ENCODE data around the gene ATF6. TPM values are rescaled to one million over a fixed set of nuclear protein-coding genes. Genes with fewer than 3 reads are reported as not detected.
"Not testable (repeated sequence)": the region's sequence is repeated elsewhere in the genome, so short reads cannot be mapped to it uniquely, and the experiment has no call there.

The ATF6 gene
- total RNA-seq, 2 donors from 2014 or later: 27.9 to 32.3 TPM

- DNase-seq (ENCODE audit: low spot score): no peak
- intact Hi-C loops (cut with DNase I): no loop called here
Measured at GRCh38 chr1:161731241-161731640, 34.9 kb upstream of the ATF6 start.

DNA sequence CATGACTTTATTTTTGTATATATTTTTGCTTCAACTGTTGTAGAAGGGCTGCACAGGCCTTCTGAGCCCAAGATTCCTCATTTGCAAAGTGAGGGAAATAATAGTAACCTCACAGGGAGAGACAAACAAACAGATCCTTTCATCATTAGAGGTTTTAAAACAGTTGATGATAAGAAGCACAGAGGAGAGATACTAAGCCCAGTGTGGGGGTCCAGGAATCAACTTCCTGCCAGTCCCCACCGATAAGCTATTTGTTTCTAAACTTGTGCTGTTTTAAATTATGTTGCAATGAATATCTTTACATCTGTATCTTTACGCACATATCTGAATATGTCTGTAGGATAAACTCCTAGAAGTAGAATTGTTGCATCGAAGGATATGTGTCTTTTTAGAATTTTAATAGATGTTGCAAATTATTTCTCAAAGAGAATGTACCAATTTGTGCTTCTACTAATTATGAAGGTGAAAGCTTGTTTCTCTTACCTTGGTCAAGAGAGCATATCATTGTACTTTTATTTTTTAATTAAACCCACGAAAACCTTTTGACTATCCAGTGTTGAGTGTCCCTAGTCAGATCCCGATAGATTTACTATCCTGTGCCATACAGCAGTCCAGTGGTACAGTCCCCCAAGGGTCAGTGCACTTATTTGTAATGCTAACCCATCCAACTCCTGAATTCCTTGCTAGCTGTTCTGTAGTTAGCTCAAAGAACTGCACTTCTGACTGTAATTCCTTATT lies 34.0 kb upstream of the ATF6 start:
- intact Hi-C loops (cut with DNase I): no loop called here

GRCh38 chr1:161733526-161733925 lies 32.6 kb upstream of the ATF6 start:
- no peak for DNase-seq (ENCODE audit: low spot score)
- intact Hi-C loops (cut with DNase I): no loop called here

More for the DNA sequence above, 34.0 kb upstream of the ATF6 start:
- no peak for DNase-seq (ENCODE audit: low spot score)

DNA sequence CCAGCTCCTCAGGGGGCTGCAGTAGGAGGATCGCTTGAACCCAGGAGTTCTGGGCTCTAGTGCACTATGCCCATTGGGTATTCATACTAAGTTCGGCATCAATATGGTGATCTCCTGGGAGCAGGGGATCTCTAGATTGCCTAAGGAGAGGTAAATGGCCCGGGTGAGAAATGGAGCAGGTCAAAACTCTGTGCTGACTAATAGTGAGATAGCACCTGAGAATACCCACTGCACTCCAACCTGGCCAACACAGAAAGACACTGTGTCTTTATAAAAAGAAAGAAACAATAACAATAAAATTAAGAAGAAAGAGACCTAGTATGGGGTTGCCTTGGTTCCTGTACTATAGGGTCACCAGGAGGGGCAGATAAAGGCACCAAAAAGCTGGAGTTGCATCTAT lies 30.3 kb upstream of the ATF6 start:
- intact Hi-C loops (cut with DNase I): loop anchor here in 1 of 2 donors (5.0 kb wide), 1 partner anchor 249 kb away; no protein-coding TSS in a partner anchor

DNA sequence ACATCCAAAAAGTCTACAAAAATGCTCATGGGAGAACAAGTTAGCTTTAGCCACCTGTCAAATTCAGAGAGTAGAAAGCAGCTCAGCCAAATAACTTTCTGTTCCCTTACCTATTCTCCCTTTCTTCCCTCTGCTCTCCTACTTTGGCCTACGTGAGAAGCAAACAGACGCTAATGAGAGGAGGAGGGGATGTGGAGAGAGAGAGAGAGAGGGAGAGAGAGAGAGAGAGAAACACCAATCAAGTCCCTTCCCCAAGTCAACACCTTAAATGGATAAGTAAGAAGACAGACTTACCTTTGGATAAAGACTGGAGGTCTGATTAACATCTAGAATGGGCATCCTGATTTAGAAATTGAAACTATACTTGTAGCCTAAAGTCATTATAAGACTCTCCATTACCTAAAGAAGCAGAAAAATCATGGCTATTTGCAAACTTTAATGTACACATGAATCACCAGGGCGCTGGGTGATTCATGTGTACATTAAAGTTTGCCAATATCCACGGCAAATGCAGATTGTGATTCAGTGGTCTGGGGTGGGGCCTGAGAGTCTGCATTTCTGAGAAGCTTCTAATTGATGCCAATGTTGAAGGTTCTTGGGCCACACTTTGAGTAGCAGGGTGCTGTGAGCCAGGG lies 29.7 kb upstream of the ATF6 start:
- intact Hi-C loops (cut with DNase I): loop anchor here in 1 of 2 donors (5.0 kb wide), 1 partner anchor 249 kb away; no protein-coding TSS in a partner anchor
- DNase-seq (ENCODE audit: low spot score): no peak

More for the DNA sequence above, 30.3 kb upstream of the ATF6 start:
- no peak for DNase-seq (ENCODE audit: low spot score)

- intact Hi-C loops (cut with DNase I): loop anchor here in 1 of 2 donors (5.0 kb wide), 1 partner anchor 250 kb away; no protein-coding TSS in a partner anchor
- no peak for DNase-seq (ENCODE audit: low spot score)
Measured at GRCh38 chr1:161737625-161738024, 28.5 kb upstream of the ATF6 start.

- no peak for DNase-seq (ENCODE audit: low spot score)
- intact Hi-C loops (cut with DNase I): loop anchor here in 1 of 2 donors (5.0 kb wide), 1 partner anchor 251 kb away; no protein-coding TSS in a partner anchor
Measured at GRCh38 chr1:161738627-161739287, 27.4 kb upstream of the ATF6 start.

- no peak for DNase-seq (ENCODE audit: low spot score)
- intact Hi-C loops (cut with DNase I): loop anchor here in 1 of 2 donors (5.0 kb wide), 1 partner anchor 253 kb away; no protein-coding TSS in a partner anchor
Measured at GRCh38 chr1:161739865-161740566, 26.1 kb upstream of the ATF6 start.

DNA sequence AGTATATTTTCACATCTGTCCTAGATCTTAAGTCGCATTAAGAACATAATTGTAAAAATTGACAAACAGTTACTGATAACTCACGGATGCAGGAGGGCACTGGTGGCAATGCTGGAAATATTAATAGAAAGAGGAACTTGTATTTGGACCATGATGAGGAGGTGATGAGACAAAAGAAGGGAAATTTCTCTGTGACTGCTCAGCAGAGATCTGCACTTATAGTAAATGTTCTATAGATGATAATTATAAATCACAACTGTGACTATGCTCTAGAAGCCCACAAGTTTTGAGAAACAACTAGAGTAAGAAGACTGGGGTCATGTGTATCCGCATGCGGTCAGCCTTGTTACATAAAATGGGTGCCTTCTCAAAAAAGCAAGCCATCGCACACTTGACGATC lies 25.2 kb upstream of the ATF6 start:
- DNase-seq (ENCODE audit: low spot score): no peak
- intact Hi-C loops (cut with DNase I): no loop called here

DNA sequence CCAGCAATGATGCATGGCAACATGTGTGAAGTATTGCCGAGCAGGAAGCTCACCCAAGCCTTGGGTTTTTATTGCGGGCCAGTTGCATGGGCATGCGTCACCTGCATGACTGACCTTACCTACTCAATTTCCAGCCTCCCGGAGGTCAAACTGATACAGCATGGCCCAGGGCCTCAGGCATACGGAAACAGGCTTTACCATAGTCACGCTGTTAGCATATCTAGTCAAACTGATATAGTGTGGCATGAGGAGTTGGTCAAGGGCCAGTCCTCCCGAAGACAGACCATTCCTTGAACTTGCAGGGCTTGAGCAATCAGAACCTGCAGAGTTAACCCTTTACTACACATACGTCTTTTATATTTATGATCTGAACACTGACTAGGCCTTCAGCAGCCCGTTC lies 22.9 kb upstream of the ATF6 start:
- DNase-seq (ENCODE audit: low spot score): no peak
- intact Hi-C loops (cut with DNase I): no loop called here

GRCh38 chr1:161747801-161748200 lies 18.3 kb upstream of the ATF6 start:
- DNase-seq (ENCODE audit: low spot score): no peak
- intact Hi-C loops (cut with DNase I): no loop called here

GRCh38 chr1:161749509-161750407 lies 16.4 kb upstream of the ATF6 start, which contains the start of gene DUSP12:
Gene DUSP12, plus strand, starts transcription at chr1:161749786. Its CDS starts 16 bp downstream, at chr1:161749802.
- DNase-seq (ENCODE audit: low spot score): peak; percentile 98
- intact Hi-C loops (cut with DNase I): no loop called here

GRCh38 chr1:161763522-161764098 lies 2.5 kb upstream of the ATF6 start:
- DNase-seq (ENCODE audit: low spot score): no peak
- intact Hi-C loops (cut with DNase I): loop anchor here in 1 of 2 donors (5.0 kb wide), 1 partner anchor 656 kb away; no protein-coding TSS in a partner anchor

GRCh38 chr1:161768461-161768860 lies 2.3 kb downstream of the ATF6 start:
- DNase-seq (ENCODE audit: low spot score): no peak
- intact Hi-C loops (cut with DNase I): no loop called here

- intact Hi-C loops (cut with DNase I): no loop called here
- DNase-seq (ENCODE audit: low spot score): no peak
Measured at GRCh38 chr1:161768986-161769672, 3.0 kb downstream of the ATF6 start.

- DNase-seq (ENCODE audit: low spot score); intact Hi-C loops (cut with DNase I): not testable (repeated sequence)
Measured at GRCh38 chr1:161769673-161770045, 3.5 kb downstream of the ATF6 start.

GRCh38 chr1:161770250-161770649 lies 4.1 kb downstream of the ATF6 start:
- intact Hi-C loops (cut with DNase I): no loop called here
- no peak for DNase-seq (ENCODE audit: low spot score)
